Measurements from ENCODE around the gene REEP6.

The REEP6 gene

GRCh38 chr19:1511318-1512317 is 20.6 kb downstream of the REEP6 start:
- Histone ChIP-seq H3K4me3 (ENCODE audit: low read depth, low read length) (no peak overlapping the region), H3K9me3 (ENCODE audit: severe bottlenecking) (no peaks in the 10 kb centered on the region), H3K27ac (no peak overlapping the region), H3K27me3 (ENCODE audit: insufficient read depth, low read depth, severe bottlenecking) (peaks cover 3% of the 10 kb centered on the region), H3K36me3 (no peaks in the 10 kb centered on the region)
- no peak for DNase-seq
- no peak for TF ChIP-seq CTCF (IDR thresholded peaks at IDR 0.05; ENCODE audit: low read depth, low read length)

- no peak for TF ChIP-seq CTCF (IDR thresholded peaks at IDR 0.05; ENCODE audit: low read depth, low read length)
- Histone ChIP-seq H3K4me3 (ENCODE audit: low read depth, low read length) (peak within 1 kb of the TSS; percentile 47), H3K36me3 (no peaks in the 10 kb centered on the region), H3K9me3 (ENCODE audit: severe bottlenecking) (no peaks in the 10 kb centered on the region), H3K27me3 (ENCODE audit: insufficient read depth, low read depth, severe bottlenecking) (peaks cover 3% of the 10 kb centered on the region), H3K27ac (no peak within 1 kb of the TSS)
- peak; percentile 53 for DNase-seq
These were observed 21.9 kb downstream of the REEP6 start, which contains the start of gene ADAMTSL5 for GRCh38 chr19:1512671-1513498. Gene ADAMTSL5 (minus strand): TSS chr19:1513019. CDS start chr19:1510943, 2,076 bp downstream.

GRCh38 chr19:1513499-1514294 is 22.7 kb downstream of the REEP6 start:
- peak; percentile 76 for TF ChIP-seq CTCF (IDR thresholded peaks at IDR 0.05; ENCODE audit: low read depth, low read length)
- Histone ChIP-seq H3K36me3 (no peaks in the 10 kb centered on the region), H3K9me3 (ENCODE audit: severe bottlenecking) (no peaks in the 10 kb centered on the region), H3K27ac (no peak overlapping the region), H3K27me3 (ENCODE audit: insufficient read depth, low read depth, severe bottlenecking) (peaks cover 3% of the 10 kb centered on the region), H3K4me3 (ENCODE audit: low read depth, low read length) (peak overlapping the region; percentile 47)
- peak; percentile 55 for DNase-seq

GRCh38 chr19:1514295-1514661 is 23.3 kb downstream of the REEP6 start:
- TF ChIP-seq CTCF (IDR thresholded peaks at IDR 0.05; ENCODE audit: low read depth, low read length), result no peak
- H3K9me3 ChIP-seq (ENCODE audit: severe bottlenecking), result no peaks in the 10 kb centered on the region
- H3K36me3 ChIP-seq, result no peaks in the 10 kb centered on the region
- no peak overlapping the region for H3K27ac ChIP-seq
- H3K4me3 ChIP-seq (ENCODE audit: low read depth, low read length), result no peak overlapping the region
- H3K27me3 ChIP-seq (ENCODE audit: insufficient read depth, low read depth, severe bottlenecking), result peaks cover 3% of the 10 kb centered on the region
- no peak for DNase-seq

- Histone ChIP-seq H3K27ac (no peak overlapping the region), H3K27me3 (ENCODE audit: insufficient read depth, low read depth, severe bottlenecking) (peaks cover 3% of the 10 kb centered on the region), H3K36me3 (no peaks in the 10 kb centered on the region), H3K9me3 (ENCODE audit: severe bottlenecking) (no peaks in the 10 kb centered on the region), H3K4me3 (ENCODE audit: low read depth, low read length) (no peak overlapping the region)
- no peak for DNase-seq
- TF ChIP-seq CTCF (IDR thresholded peaks at IDR 0.05; ENCODE audit: low read depth, low read length), result no peak
These were observed 24.2 kb downstream of the REEP6 start for GRCh38 chr19:1514986-1515721.

Data from WERI-Rb-1 (cell line).